ENCODE results near the gene ARFIP1. TPM values are rescaled to one million over a fixed set of nuclear protein-coding genes. Genes with fewer than 3 reads are reported as not detected.
A peak's percentile ranks its signal among the peaks of the same experiment; 100 is the strongest.

Gene ARFIP1
- total RNA-seq, 2 experiments from 2014 or later: 16.8 to 19.5 TPM

- no peak for DNase-seq
- no peaks in the 10 kb centered on the region for H3K9me3 Mint-ChIP-seq
- peaks cover 7% of the 10 kb centered on the region for H3K4me1 Mint-ChIP-seq
- peaks cover 19% of the 10 kb centered on the region for H3K27me3 Mint-ChIP-seq
- POLR2A ChIA-PET: no interaction called here
- no peaks in the 10 kb centered on the region for H3K36me3 Mint-ChIP-seq (ENCODE audit: low read depth)
- no peak overlapping the region for H3K27ac Mint-ChIP-seq
- H3K4me3 Mint-ChIP-seq: no peak overlapping the region
- CTCF ChIA-PET: no interaction called here
These were observed 148.5 kb downstream of the ARFIP1 start for GRCh38 chr4:152928286-152928685.

- Mint-ChIP-seq H3K4me1 (peaks cover 9% of the 10 kb centered on the region), H3K27me3 (peaks cover 33% of the 10 kb centered on the region), H3K36me3 (ENCODE audit: low read depth) (no peaks in the 10 kb centered on the region), H3K4me3 (no peak overlapping the region), H3K9me3 (no peaks in the 10 kb centered on the region), H3K27ac (no peak overlapping the region)
- POLR2A ChIA-PET: no interaction called here
- no peak for DNase-seq
- CTCF ChIA-PET: interaction anchor here (1.0 kb wide), 1 partner anchor 37 kb away, joined by 3 read pairs; no protein-coding TSS in a partner anchor
These were observed 150.1 kb downstream of the ARFIP1 start for GRCh38 chr4:152929888-152930287.

GRCh38 chr4:152935143-152935542 is 155.4 kb downstream of the ARFIP1 start:
- H3K36me3 Mint-ChIP-seq (ENCODE audit: low read depth): peaks cover 5% of the 10 kb centered on the region
- ChIA-PET POLR2A (no interaction called here), CTCF (interaction anchor here (0.9 kb wide), 1 partner anchor 34 kb away, joined by 3 read pairs; no protein-coding TSS in a partner anchor)
- no peaks in the 10 kb centered on the region for H3K9me3 Mint-ChIP-seq
- peak overlapping the region; percentile 61 for H3K4me3 Mint-ChIP-seq
- peaks cover 22% of the 10 kb centered on the region for H3K4me1 Mint-ChIP-seq
- H3K27me3 Mint-ChIP-seq: peaks cover 60% of the 10 kb centered on the region
- no peak overlapping the region for H3K27ac Mint-ChIP-seq
- DNase-seq: peak; percentile 16

GRCh38 chr4:152935631-152936445 is 156.1 kb downstream of the ARFIP1 start, which contains the start of gene FHDC1:
TSS of gene FHDC1 (plus strand) at chr4:152936323. CDS start at chr4:152943058, 6,735 bp downstream.
- POLR2A ChIA-PET: no interaction called here
- Mint-ChIP-seq H3K27me3 (peaks cover 63% of the 10 kb centered on the region), H3K36me3 (ENCODE audit: low read depth) (peaks cover 5% of the 10 kb centered on the region), H3K27ac (no peak within 1 kb of the TSS), H3K9me3 (no peaks in the 10 kb centered on the region), H3K4me1 (peaks cover 22% of the 10 kb centered on the region), H3K4me3 (peak within 1 kb of the TSS; percentile 61)
- peak; percentile 26 for DNase-seq
- CTCF ChIA-PET: interaction anchor here (0.7 to 0.9 kb wide), 2 partner anchors 12 to 34 kb away, joined by 3 read pairs; no protein-coding TSS in a partner anchor

- ChIA-PET CTCF (interaction anchor here (0.7 to 1.0 kb wide), 3 partner anchors 11 to 29 kb away, joined by 3 read pairs; no protein-coding TSS in a partner anchor), POLR2A (no interaction called here)
- peaks cover 65% of the 10 kb centered on the region for H3K27me3 Mint-ChIP-seq
- H3K27ac Mint-ChIP-seq: no peak overlapping the region
- peak overlapping the region; percentile 51 for H3K4me3 Mint-ChIP-seq
- H3K36me3 Mint-ChIP-seq (ENCODE audit: low read depth): peaks cover 5% of the 10 kb centered on the region
- peaks cover 22% of the 10 kb centered on the region for H3K4me1 Mint-ChIP-seq
- DNase-seq: peak; percentile 26
- no peaks in the 10 kb centered on the region for H3K9me3 Mint-ChIP-seq
These were observed 156.9 kb downstream of the ARFIP1 start for GRCh38 chr4:152936446-152937335.

- ChIA-PET CTCF (interaction anchor here (0.5 to 1.0 kb wide), 4 partner anchors 11 to 1829 kb away, joined by 3 read pairs; no protein-coding TSS in a partner anchor), POLR2A (no interaction called here)
- H3K4me3 Mint-ChIP-seq: peak overlapping the region; percentile 69
- no peak for DNase-seq
- peaks cover 22% of the 10 kb centered on the region for H3K4me1 Mint-ChIP-seq
- no peaks in the 10 kb centered on the region for H3K9me3 Mint-ChIP-seq
- peaks cover 72% of the 10 kb centered on the region for H3K27me3 Mint-ChIP-seq
- peaks cover 5% of the 10 kb centered on the region for H3K36me3 Mint-ChIP-seq (ENCODE audit: low read depth)
- peak overlapping the region; percentile 20 for H3K27ac Mint-ChIP-seq
These were observed 157.8 kb downstream of the ARFIP1 start for GRCh38 chr4:152937336-152938236.

GRCh38 chr4:152938237-152938947 is 158.6 kb downstream of the ARFIP1 start:
- POLR2A ChIA-PET: no interaction called here

GRCh38 chr4:152939621-152940020 is 159.9 kb downstream of the ARFIP1 start:
- no peak overlapping the region for H3K27ac Mint-ChIP-seq
- H3K4me1 Mint-ChIP-seq: peaks cover 21% of the 10 kb centered on the region
- no peak for DNase-seq
- H3K27me3 Mint-ChIP-seq: peaks cover 65% of the 10 kb centered on the region
- ChIA-PET CTCF (interaction anchor here (2.0 kb wide), 1 partner anchor 10 kb away, joined by 5 read pairs; no protein-coding TSS in a partner anchor), POLR2A (no interaction called here)
- H3K36me3 Mint-ChIP-seq (ENCODE audit: low read depth): peaks cover 5% of the 10 kb centered on the region
- no peaks in the 10 kb centered on the region for H3K9me3 Mint-ChIP-seq
- no peak overlapping the region for H3K4me3 Mint-ChIP-seq

More at GRCh38 chr4:152938237-152938947, 158.6 kb downstream of the ARFIP1 start:
- CTCF ChIA-PET: interaction anchor here (0.5 to 0.7 kb wide), 2 partner anchors 447 to 1830 kb away, joined by 3 read pairs; no protein-coding TSS in a partner anchor
- Mint-ChIP-seq H3K27ac (peak overlapping the region; percentile 20), H3K9me3 (no peaks in the 10 kb centered on the region), H3K27me3 (peaks cover 72% of the 10 kb centered on the region), H3K4me1 (peaks cover 22% of the 10 kb centered on the region), H3K4me3 (peak overlapping the region; percentile 69), H3K36me3 (ENCODE audit: low read depth) (peaks cover 5% of the 10 kb centered on the region)
- DNase-seq: no peak

- POLR2A ChIA-PET: no interaction called here
- Mint-ChIP-seq H3K27ac (no peak overlapping the region), H3K4me3 (no peak overlapping the region), H3K4me1 (peaks cover 14% of the 10 kb centered on the region), H3K36me3 (ENCODE audit: low read depth) (no peaks in the 10 kb centered on the region), H3K27me3 (peaks cover 56% of the 10 kb centered on the region), H3K9me3 (no peaks in the 10 kb centered on the region)
- CTCF ChIA-PET: interaction anchor here (1.1 to 2.0 kb wide), 2 partner anchors 9 to 27 kb away, joined by 3 to 5 read pairs; no protein-coding TSS in a partner anchor
- DNase-seq: no peak
These were observed 160.7 kb downstream of the ARFIP1 start for GRCh38 chr4:152940461-152940860.

- CTCF ChIA-PET: interaction anchor here (0.7 to 2.0 kb wide), 3 partner anchors 8 to 57 kb away, joined by 3 to 5 read pairs (median 3); no protein-coding TSS in a partner anchor
- DNase-seq: no peak
- H3K36me3 Mint-ChIP-seq (ENCODE audit: low read depth): no peaks in the 10 kb centered on the region
- H3K9me3 Mint-ChIP-seq: no peaks in the 10 kb centered on the region
- H3K4me3 Mint-ChIP-seq: no peak overlapping the region
- peaks cover 10% of the 10 kb centered on the region for H3K4me1 Mint-ChIP-seq
- no peak overlapping the region for H3K27ac Mint-ChIP-seq
- POLR2A ChIA-PET: interaction anchor here (0.6 kb wide), 1 partner anchor 10 kb away, joined by 6 read pairs; no protein-coding TSS in a partner anchor
- peaks cover 56% of the 10 kb centered on the region for H3K27me3 Mint-ChIP-seq
These were observed 161.7 kb downstream of the ARFIP1 start for GRCh38 chr4:152941411-152941810.

- CTCF ChIA-PET: no interaction called here
These were observed 162.6 kb downstream of the ARFIP1 start for GRCh38 chr4:152942346-152942745.

More at GRCh38 chr4:152942346-152942745, 162.6 kb downstream of the ARFIP1 start:
- no peak overlapping the region for H3K4me3 Mint-ChIP-seq
- no peak for DNase-seq
- peaks cover 56% of the 10 kb centered on the region for H3K27me3 Mint-ChIP-seq
- peaks cover 10% of the 10 kb centered on the region for H3K4me1 Mint-ChIP-seq
- POLR2A ChIA-PET: no interaction called here
- no peak overlapping the region for H3K27ac Mint-ChIP-seq
- no peaks in the 10 kb centered on the region for H3K36me3 Mint-ChIP-seq (ENCODE audit: low read depth)
- H3K9me3 Mint-ChIP-seq: no peaks in the 10 kb centered on the region

Measured in activated CD4-positive, alpha-beta T cell treated with anti-CD3 and anti-CD28 coated beads, Interleukin-2, amount 10 ng/mL, durations not matched to agents 7 days and 5 days (primary cell).